ENCODE results near the gene KRT78.

The KRT78 gene

DNA sequence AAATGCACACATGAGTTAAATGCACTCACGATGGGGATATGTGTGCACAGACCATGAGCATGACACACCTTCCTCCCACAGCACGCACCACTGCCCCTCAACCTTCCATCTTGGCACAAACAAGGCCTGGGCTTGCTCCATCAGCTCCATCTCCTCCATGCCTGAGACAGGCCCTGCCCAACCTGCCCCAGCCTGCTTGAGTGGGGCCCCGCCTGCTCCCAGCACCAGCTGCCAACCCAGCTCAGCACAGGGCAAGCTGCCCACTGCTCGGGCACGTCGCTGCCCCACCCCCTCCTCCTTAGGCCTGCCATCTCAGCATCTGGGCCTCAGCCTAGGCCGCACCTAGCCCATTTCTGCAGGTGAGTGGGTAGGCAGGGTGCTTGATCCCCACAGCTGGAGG lies 27.6 kb upstream of the KRT78 start:
- TF ChIP-seq, protein P1, sequence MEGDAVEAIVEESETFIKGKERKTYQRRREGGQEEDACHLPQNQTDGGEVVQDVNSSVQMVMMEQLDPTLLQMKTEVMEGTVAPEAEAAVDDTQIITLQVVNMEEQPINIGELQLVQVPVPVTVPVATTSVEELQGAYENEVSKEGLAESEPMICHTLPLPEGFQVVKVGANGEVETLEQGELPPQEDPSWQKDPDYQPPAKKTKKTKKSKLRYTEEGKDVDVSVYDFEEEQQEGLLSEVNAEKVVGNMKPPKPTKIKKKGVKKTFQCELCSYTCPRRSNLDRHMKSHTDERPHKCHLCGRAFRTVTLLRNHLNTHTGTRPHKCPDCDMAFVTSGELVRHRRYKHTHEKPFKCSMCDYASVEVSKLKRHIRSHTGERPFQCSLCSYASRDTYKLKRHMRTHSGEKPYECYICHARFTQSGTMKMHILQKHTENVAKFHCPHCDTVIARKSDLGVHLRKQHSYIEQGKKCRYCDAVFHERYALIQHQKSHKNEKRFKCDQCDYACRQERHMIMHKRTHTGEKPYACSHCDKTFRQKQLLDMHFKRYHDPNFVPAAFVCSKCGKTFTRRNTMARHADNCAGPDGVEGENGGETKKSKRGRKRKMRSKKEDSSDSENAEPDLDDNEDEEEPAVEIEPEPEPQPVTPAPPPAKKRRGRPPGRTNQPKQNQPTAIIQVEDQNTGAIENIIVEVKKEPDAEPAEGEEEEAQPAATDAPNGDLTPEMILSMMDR (conservative IDR thresholded peaks at IDR 0.05; ENCODE audit: low read depth, low read length) = no peak
- DNase-seq (ENCODE audit: low read depth) = no peak
- no peak overlapping the region for H3K4me3 ChIP-seq (ENCODE audit: low read depth, low read length)

DNA sequence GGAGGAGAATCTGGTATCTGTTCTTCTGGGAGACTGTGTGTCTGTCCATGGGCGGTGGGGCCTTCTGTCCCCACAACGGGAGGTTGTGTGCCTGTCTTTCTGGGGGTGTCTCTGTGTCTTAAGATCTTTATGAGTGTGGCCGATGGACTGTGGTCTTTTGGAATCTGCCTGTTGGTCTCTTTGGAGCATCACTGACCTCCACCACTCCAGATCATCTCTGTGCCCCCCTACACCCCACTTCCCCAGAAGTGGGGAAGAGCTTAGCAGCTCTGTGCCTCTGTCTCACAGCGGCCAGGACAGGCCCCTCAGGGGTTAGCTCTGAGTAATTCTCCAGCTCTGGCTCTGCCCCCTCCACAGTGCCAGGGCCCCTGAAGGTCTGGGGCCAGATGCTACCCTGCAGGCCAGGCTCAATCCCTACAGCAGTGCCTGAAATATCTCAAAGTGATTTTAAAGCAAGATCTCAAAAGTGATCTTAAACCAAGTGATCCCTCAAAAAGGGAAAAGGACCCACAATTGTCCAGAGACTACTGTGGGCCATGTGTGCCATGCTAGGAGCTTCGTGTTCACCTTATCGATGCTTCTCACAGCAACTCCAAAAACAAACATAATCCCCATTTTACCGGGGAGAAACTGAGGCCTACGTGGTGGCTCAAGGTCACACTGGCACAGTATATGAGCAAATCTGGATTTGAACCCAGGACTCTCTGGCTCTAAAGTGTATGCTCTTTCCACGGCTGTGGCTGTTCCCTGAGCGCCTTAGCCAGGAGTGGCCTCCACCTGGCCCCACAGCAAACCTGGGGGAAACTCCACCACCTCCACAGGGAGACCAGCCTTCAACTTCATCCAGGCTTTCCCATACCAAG lies 26.0 kb upstream of the KRT78 start:
- peak overlapping the region; percentile 4 for H3K4me3 ChIP-seq (ENCODE audit: low read depth, low read length)
- TF ChIP-seq, protein P1 (conservative IDR thresholded peaks at IDR 0.05; ENCODE audit: low read depth, low read length) = no peak
- no peak for DNase-seq (ENCODE audit: low read depth)

DNA sequence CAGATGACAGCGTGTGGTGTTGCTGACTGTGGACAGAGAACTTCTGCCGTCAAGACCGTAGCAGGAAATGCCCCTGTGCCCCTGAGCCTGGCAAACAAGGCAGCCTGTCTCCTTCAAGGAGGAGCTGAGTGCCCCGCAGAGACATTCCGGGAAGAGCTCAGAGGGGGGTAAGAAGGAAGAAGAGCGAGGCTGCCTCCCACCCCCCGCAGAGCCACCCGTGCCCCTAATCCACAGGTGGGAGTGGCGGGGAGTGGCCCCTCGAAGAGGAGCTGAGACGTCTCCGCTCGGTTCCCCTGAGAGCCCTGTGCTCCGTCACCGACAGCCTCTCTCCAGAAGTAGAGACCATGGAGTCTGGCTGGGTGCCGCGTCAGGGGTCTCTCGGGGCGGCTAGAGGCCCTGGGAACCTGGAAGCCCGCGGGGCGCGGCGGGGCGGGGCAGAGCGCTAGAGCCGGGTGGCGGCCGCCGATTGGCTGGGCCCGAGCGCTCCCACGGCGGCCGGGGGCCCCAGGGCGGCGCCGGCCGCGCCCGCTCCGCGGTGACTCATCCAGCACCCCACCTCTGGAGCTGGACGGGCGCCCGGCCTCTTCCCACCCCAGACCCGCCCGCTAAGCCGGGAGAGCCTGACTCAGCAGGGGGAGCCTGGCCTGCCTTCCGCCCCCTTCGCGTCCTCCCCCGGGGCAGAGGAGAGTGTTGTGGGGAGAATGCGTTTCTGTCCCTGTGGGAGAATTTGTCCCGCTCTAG lies 25.2 kb upstream of the KRT78 start:
- TF ChIP-seq, protein P1 (conservative IDR thresholded peaks at IDR 0.05; ENCODE audit: low read depth, low read length) = no peak
- DNase-seq (ENCODE audit: low read depth) = peak; percentile 94
- H3K4me3 ChIP-seq (ENCODE audit: low read depth, low read length) = peak overlapping the region; percentile 46

DNA sequence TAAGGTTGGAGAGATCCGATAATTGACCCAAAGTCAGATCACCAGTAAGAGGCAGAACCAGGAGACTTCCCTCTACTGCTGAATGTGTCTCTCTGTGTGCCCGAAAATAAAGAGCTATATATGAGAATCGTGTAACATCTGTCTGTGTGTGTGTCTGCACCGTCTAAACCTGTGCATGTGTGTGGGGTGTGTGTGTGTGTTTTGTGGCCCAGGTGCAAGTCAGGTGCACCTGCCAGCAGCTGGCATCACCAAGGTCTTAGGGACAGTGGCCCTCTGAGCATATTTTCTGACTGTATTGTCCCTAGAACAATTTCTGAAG lies 24.7 kb upstream of the KRT78 start:
- TF ChIP-seq, protein P1 (conservative IDR thresholded peaks at IDR 0.05; ENCODE audit: low read depth, low read length) = no peak
- DNase-seq (ENCODE audit: low read depth) = no peak
- peak overlapping the region; percentile 46 for H3K4me3 ChIP-seq (ENCODE audit: low read depth, low read length)

DNA sequence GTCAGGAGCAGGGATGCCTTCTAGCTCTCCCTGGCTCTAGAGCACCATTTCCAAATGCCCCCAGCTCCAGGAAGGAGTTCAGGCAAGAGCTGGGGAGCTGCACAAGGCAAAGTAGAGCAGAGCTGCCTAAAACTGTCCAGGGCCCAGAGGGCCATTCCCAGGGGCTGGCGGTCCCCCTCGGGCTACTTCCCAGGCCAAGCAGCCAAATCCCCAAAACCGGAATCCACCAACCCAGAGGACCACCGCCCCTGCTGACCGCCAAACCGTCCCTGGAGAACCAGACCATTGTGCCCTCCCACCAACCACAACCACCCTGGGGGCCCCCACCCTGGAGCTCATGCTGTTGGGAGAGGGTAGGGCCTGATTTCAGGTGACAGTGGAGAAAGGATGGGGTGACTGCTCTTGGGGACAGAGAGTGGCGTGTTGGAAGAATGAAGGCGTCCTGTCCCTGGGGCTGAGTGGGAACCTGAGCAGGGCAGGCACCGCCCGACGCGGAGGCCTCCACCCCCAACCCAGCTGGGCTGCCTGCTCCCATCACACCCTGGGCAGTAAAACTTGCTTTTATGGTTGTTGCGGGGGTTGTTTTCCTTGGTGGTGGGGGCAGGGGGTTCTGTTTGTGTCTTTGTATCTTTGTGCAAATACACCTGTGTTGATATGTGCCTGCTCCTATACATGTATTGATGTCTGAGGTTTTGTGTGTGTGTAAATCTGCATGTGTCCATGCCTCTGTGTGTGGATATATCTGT lies 24.0 kb upstream of the KRT78 start:
- no peak for DNase-seq (ENCODE audit: low read depth)
- TF ChIP-seq, protein P1 (conservative IDR thresholded peaks at IDR 0.05; ENCODE audit: low read depth, low read length) = no peak
- no peak overlapping the region for H3K4me3 ChIP-seq (ENCODE audit: low read depth, low read length)

DNA sequence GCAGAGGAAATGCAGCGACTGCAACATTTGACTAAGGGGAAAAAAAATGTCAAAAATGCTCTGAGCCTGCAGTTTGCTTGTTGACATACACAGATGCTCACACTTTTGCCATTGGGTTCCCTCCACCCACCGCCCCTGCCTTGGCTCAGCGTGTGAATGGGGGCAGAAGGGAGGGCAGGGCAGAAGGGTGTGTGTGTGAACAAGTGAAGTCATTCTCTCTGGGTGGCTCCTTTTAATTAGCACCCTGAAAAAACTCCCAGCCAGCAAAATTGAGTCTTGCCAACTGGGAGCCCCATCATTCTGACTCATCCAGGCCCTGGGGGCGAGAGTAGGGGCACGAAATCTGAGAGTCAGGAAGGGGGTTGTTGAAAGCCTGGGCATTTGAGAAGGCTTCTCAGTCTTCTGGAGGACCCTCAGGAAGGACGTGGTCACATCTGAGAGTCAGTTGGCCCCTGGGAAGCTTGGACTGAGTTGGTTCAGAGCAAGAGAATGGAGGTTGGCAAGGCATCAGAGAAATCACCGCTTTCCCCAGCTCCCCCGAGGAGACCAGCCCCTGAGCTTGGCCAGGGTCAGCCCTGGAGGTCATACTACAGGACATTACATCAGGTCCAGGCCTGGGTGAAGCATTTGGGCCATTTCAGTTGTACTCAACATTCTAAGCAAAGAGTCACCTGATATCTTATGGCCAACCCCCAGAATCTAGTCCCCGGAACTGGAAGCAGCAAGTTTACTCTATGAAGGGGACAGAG lies 22.7 kb upstream of the KRT78 start:
- TF ChIP-seq, protein P1 (conservative IDR thresholded peaks at IDR 0.05; ENCODE audit: low read depth, low read length) = no peak
- DNase-seq (ENCODE audit: low read depth) = peak; percentile 79
- no peak overlapping the region for H3K4me3 ChIP-seq (ENCODE audit: low read depth, low read length)
